OCI-LY1 (cell line): ENCODE measurements around the gene TSEN15.

ENCODE experiments used
- H2AFZ ChIP-seq: fragments of 200-600 bp; sonication (generic), shearing (Covaris generic); 2 replicates; pipeline ENCODE4 v1.6.0; 2014; ENCODE audit warnings: antibody characterized with exemption, mild to moderate bottlenecking, low read length
- H3F3A ChIP-seq: fragments of 200-600 bp; sonication (generic), shearing (Covaris generic); 2 replicates; pipeline ENCODE4 v1.6.0; 2014; ENCODE audit warnings: mild to moderate bottlenecking, antibody characterized with exemption, low read length, moderate library complexity; ENCODE audit not compliant: insufficient read depth
- H3K27ac ChIP-seq: fragments of 200-600 bp; sonication (generic); 2 replicates; pipeline ENCODE4 v1.5.1; 2014; ENCODE audit warnings: low read length, mixed run types, mild to moderate bottlenecking, low read depth; ENCODE audit not compliant: poor library complexity, severe bottlenecking
- H3K27me3 ChIP-seq: fragments of 200-600 bp; sonication (generic); 2 replicates; pipeline ENCODE4 v1.6.0; 2014; ENCODE audit warnings: antibody characterized with exemption, mild to moderate bottlenecking, low read length, moderate library complexity; ENCODE audit not compliant: insufficient read depth
- H3K36me3 ChIP-seq: fragments of 200-600 bp; sonication (generic); 2 replicates; pipeline ENCODE4 v1.6.1; 2014; ENCODE audit warnings: mild to moderate bottlenecking, antibody characterized with exemption, low read length, moderate library complexity, mixed read lengths; ENCODE audit not compliant: insufficient read depth
- H3K4me1 ChIP-seq: fragments of 200-600 bp; sonication (generic); 2 replicates; pipeline ENCODE4 v1.5.1; 2014; ENCODE audit warnings: mild to moderate bottlenecking, low read length, moderate library complexity; ENCODE audit not compliant: insufficient read depth, severe bottlenecking
- H3K4me2 ChIP-seq: fragments of 200-600 bp; sonication (generic), shearing (Covaris generic); 2 replicates; pipeline ENCODE4 v1.6.1; 2014; ENCODE audit warnings: low read length
- H3K4me3 ChIP-seq: fragments of 200-600 bp; sonication (generic); 2 replicates; pipeline ENCODE4 v1.5.1; 2014; ENCODE audit warnings: low read length, low read depth, mild to moderate bottlenecking, mixed read lengths; ENCODE audit not compliant: poor library complexity, severe bottlenecking
- H3K79me2 ChIP-seq: fragments of 200-600 bp; shearing (Covaris generic); 2 replicates; pipeline ENCODE4 v1.6.1; 2016; ENCODE audit warnings: mixed run types, low read length, mixed read lengths; ENCODE audit not compliant: insufficient read depth
- H3K9ac ChIP-seq: fragments of 200-600 bp; sonication (generic), shearing (Covaris generic); 2 replicates; pipeline ENCODE4 v1.6.1; 2014; ENCODE audit warnings: mild to moderate bottlenecking, low read length, mixed read lengths
- H3K9me2 ChIP-seq: fragments of 200-600 bp; sonication (generic), shearing (Covaris generic); 2 replicates; pipeline ENCODE4 v1.6.1; 2014; ENCODE audit warnings: low read depth, mild to moderate bottlenecking, low read length, mixed read lengths
- H3K9me3 ChIP-seq: fragments of 200-600 bp; shearing (Covaris generic); 2 replicates; pipeline ENCODE4 v1.6.1; 2014; ENCODE audit warnings: low read length, mixed read lengths
- H4K20me1 ChIP-seq: fragments of 200-600 bp; sonication (generic), shearing (Covaris generic); 2 replicates; pipeline ENCODE4 v1.6.0; 2016; ENCODE audit warnings: mild to moderate bottlenecking, low read length; ENCODE audit not compliant: insufficient read depth
- EZH2 ChIP-seq: fragments of 200-600 bp; sonication (generic), shearing (Covaris generic); IDR thresholded peaks from 2 replicates; pipeline ENCODE4 v1.8.0; 2017; ENCODE audit warnings: borderline replicate concordance, mixed run types, mild to moderate bottlenecking, antibody characterized with exemption, low read length, moderate library complexity, mixed read lengths
- TF ChIP-seq, protein P1 (sequence below): fragments of 200-600 bp; sonication (generic), shearing (Covaris generic); IDR thresholded peaks from 2 replicates; pipeline ENCODE4 v1.5.1; 2017; ENCODE audit warnings: mild to moderate bottlenecking, antibody characterized with exemption, low read length, moderate library complexity, mixed read lengths

TSEN15 gene

DNA sequence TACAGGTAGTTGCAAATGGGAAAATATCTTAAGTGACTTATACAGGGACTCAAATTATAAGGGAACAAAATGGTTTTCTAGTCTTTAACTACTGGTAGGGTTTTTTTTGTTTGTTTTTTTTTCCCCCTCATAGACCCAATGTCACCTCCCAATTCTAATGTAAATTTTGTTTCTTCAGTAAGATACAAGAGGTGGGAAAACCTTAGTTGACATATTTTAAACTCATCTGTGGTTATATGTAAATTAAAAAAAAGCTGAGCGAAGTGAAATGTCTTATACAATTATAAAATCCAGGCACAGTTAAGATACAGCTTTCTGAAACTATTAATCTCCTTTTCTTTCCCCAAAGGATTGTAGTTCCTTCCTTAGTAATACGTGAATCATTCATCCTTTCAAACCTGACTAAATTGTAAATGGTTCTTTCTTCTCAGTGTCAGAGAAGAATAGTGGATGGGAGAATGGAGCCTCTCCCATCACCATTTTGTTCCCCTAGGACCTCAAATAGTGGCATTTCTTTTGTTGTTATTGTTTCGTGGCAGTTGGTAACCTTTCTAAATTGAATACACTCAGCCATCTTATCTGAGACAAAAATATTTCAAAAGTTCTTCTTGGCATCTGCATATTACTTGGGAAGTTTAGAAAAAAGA lies 11.2 kb downstream of the TSEN15 start:
- TF ChIP-seq EZH2, result no peak
- TF ChIP-seq, protein P1, sequence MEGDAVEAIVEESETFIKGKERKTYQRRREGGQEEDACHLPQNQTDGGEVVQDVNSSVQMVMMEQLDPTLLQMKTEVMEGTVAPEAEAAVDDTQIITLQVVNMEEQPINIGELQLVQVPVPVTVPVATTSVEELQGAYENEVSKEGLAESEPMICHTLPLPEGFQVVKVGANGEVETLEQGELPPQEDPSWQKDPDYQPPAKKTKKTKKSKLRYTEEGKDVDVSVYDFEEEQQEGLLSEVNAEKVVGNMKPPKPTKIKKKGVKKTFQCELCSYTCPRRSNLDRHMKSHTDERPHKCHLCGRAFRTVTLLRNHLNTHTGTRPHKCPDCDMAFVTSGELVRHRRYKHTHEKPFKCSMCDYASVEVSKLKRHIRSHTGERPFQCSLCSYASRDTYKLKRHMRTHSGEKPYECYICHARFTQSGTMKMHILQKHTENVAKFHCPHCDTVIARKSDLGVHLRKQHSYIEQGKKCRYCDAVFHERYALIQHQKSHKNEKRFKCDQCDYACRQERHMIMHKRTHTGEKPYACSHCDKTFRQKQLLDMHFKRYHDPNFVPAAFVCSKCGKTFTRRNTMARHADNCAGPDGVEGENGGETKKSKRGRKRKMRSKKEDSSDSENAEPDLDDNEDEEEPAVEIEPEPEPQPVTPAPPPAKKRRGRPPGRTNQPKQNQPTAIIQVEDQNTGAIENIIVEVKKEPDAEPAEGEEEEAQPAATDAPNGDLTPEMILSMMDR, result no peak
- no peak overlapping the region for H2AFZ ChIP-seq
- no peak overlapping the region for H3K9ac ChIP-seq
- no peak overlapping the region for H3K4me3 ChIP-seq
- no peaks in the 10 kb centered on the region for H3K27me3 ChIP-seq
- H3F3A ChIP-seq, result no peaks in the 10 kb centered on the region
- H3K79me2 ChIP-seq, result no peaks in the 10 kb centered on the region
- no peak overlapping the region for H3K27ac ChIP-seq
- H3K4me2 ChIP-seq, result no peak overlapping the region
- H3K9me2 ChIP-seq, result no peaks in the 10 kb centered on the region
- H4K20me1 ChIP-seq, result no peaks in the 10 kb centered on the region
- no peaks in the 10 kb centered on the region for H3K9me3 ChIP-seq
- no peaks in the 10 kb centered on the region for H3K4me1 ChIP-seq
- peaks cover 31% of the 10 kb centered on the region for H3K36me3 ChIP-seq

DNA sequence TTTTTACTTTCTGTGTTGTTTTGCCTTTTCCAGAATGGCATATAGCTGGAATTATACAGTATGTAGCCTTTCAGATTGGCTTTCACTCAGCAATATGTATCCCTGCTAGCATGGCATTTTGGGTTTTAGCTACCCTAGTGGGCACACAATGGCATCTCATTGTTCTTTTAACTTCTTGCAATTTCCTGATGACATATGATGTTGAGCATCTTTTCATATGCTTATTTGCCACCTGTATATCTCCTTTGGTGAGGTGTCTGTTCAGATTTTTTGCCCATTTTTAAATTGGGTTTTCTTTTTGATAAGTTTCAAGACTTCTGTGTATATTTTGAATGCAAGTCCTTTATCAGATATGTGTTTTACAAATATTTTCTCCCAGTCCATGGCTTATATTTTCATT lies 14.0 kb downstream of the TSEN15 start:
- TF ChIP-seq EZH2, result no peak
- TF ChIP-seq, protein P1, result no peak
- H3K9me3 ChIP-seq, result no peaks in the 10 kb centered on the region
- no peaks in the 10 kb centered on the region for H3K4me1 ChIP-seq
- H3K4me3 ChIP-seq, result no peak overlapping the region
- no peaks in the 10 kb centered on the region for H3F3A ChIP-seq
- H4K20me1 ChIP-seq, result no peaks in the 10 kb centered on the region
- no peak overlapping the region for H3K27ac ChIP-seq
- no peak overlapping the region for H3K9ac ChIP-seq
- H2AFZ ChIP-seq, result no peak overlapping the region
- no peaks in the 10 kb centered on the region for H3K79me2 ChIP-seq
- no peaks in the 10 kb centered on the region for H3K27me3 ChIP-seq
- no peak overlapping the region for H3K4me2 ChIP-seq
- H3K36me3 ChIP-seq, result peaks cover 13% of the 10 kb centered on the region
- H3K9me2 ChIP-seq, result no peaks in the 10 kb centered on the region

DNA sequence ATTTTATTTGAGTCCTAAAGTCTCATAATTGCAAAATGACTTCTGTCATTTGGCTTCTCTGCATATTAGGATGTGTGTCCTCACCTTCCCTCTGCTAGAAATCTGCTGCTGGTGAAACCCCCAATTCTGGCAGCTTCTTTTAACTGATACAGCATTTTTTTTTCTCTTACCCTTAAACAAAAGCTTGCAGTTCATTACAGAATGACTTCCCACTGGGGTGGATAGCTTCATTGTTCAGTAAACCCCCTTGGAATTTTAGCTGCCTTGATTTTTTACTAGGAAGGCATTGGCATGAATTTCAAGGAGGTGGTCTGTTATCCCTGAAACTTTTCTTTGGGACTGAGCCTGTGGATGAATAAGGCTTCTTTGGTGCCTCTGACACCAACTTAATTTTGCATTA lies 16.8 kb downstream of the TSEN15 start:
- H3K9ac ChIP-seq, result no peak overlapping the region
- H3K36me3 ChIP-seq, result peaks cover 13% of the 10 kb centered on the region
- no peak overlapping the region for H2AFZ ChIP-seq
- H3K79me2 ChIP-seq, result no peaks in the 10 kb centered on the region
- no peaks in the 10 kb centered on the region for H4K20me1 ChIP-seq
- no peaks in the 10 kb centered on the region for H3K9me2 ChIP-seq
- H3K27me3 ChIP-seq, result no peaks in the 10 kb centered on the region
- TF ChIP-seq EZH2, result no peak
- no peak overlapping the region for H3K4me2 ChIP-seq
- H3K9me3 ChIP-seq, result no peaks in the 10 kb centered on the region
- no peak overlapping the region for H3K4me3 ChIP-seq
- H3F3A ChIP-seq, result no peaks in the 10 kb centered on the region
- no peak overlapping the region for H3K27ac ChIP-seq
- no peaks in the 10 kb centered on the region for H3K4me1 ChIP-seq

DNA sequence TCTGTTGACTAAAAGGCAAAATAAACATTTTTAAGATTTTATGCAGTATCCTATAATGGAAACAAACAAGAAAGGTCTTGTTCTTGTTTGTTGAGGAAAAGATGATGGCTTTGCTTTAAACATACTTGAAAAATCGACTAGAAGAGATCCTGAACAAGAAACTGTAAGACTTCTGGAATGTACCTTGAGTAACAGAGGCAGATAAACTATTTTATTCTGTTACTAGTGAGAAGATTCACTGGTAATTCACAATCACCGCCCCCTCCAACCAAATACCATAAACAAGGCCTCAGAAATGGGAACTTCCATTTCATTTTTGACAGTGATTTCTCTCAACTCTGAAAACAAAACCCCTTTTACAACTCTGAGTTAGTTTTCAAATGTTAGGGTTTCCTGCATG lies 18.1 kb downstream of the TSEN15 start:
- Histone ChIP-seq H3K36me3 (peaks cover 7% of the 10 kb centered on the region; the same call in 1 of the 2 replicates), H4K20me1 (no peaks in the 10 kb centered on the region), H3K9me2 (no peaks in the 10 kb centered on the region), H3K27me3 (no peaks in the 10 kb centered on the region), H3K4me1 (no peaks in the 10 kb centered on the region), H3K27ac (no peak overlapping the region), H3K9ac (no peak overlapping the region), H3K9me3 (no peaks in the 10 kb centered on the region), H3K4me3 (no peak overlapping the region), H3K4me2 (no peak overlapping the region), H3F3A (no peaks in the 10 kb centered on the region), H2AFZ (no peak overlapping the region), H3K79me2 (no peaks in the 10 kb centered on the region)
- no peak for TF ChIP-seq EZH2
- TF ChIP-seq, protein P1, result no peak
